Measurements from ENCODE around the gene THOC5. TPM values are rescaled to one million over a fixed set of nuclear protein-coding genes. Genes with fewer than 3 reads are reported as not detected.
"Not testable (repeated sequence)": the region's sequence is repeated elsewhere in the genome, so short reads cannot be mapped to it uniquely, and the experiment has no call there.

The THOC5 gene
- total and polyA plus RNA-seq, 2 of the 4 experiments (the other 2 are of a cell fraction) = 68.4 to 73.7 TPM

- dilution Hi-C loops (cut with HindIII; ENCODE audit: low sequenced_read_pairs, unreplicated experiment) = no loop called here
- H3K9me3 ChIP-seq (ENCODE audit: control insufficient read depth, insufficient read depth, low read length) = no peaks in the 10 kb centered on the region
- H3K27ac ChIP-seq (ENCODE audit: insufficient read depth, low read length) = no peak overlapping the region
- no peak overlapping the region for H3K4me2 ChIP-seq (ENCODE audit: low read depth, low read length)
- DNase-seq (no peak), ATAC-seq (ENCODE audit: low read depth) (no peak)
- in situ Hi-C loops (cut with MboI; ENCODE audit: low sequenced_read_pairs) = no loop called here
- no peak overlapping the region for H2BK5ac ChIP-seq (ENCODE audit: low read depth, low read length, poor library complexity, severe bottlenecking)
- H3K14ac ChIP-seq (replicated peaks; ENCODE audit: low read depth, low read length) = no peak overlapping the region
- H2BK120ac ChIP-seq (ENCODE audit: low read depth, low read length) = no peak overlapping the region
- BruUV-seq (replicated peaks) = no TSS peak
- H4K5ac ChIP-seq (ENCODE audit: low read depth, low read length) = no peak overlapping the region
- ChIA-PET POLR2A (ENCODE audit: unreplicated experiment) (no interaction called here), CTCF (no interaction called here)
- H3K9ac ChIP-seq (ENCODE audit: low read depth, low read length) = no peak overlapping the region
- no peak overlapping the region for H3K18ac ChIP-seq (ENCODE audit: low read depth, low read length)
- H3K79me1 ChIP-seq (ENCODE audit: low read depth in 1 of 2, low read length in 2 of 2) = no peaks in the 10 kb centered on the region
- no peak overlapping the region for H2AFZ ChIP-seq (replicated peaks; ENCODE audit: low read length, poor library complexity)
- H2BK20ac ChIP-seq (ENCODE audit: low read depth, low read length) = no peak overlapping the region
- H4K8ac ChIP-seq (ENCODE audit: low read depth in 2 of 2, low read length in 2 of 2) = no peak overlapping the region
- 96% methylated on average over 4 of the region's 10 CpGs; no CpG with 5 or more reads in 1 of the 2 experiments for WGBS, 2 experiments (ENCODE audit: extremely low coverage in 2 of 2, insufficient read length in 1 of 2)
- no peak overlapping the region for H3K4me3 ChIP-seq (ENCODE audit: insufficient read depth, low read depth, low read length)
- no peaks in the 10 kb centered on the region for H3K27me3 ChIP-seq (ENCODE audit: control insufficient read depth, insufficient read depth, low read length)
- no peak overlapping the region for H3K56ac ChIP-seq (ENCODE audit: extremely low read depth, insufficient read depth, low read length)
- intact Hi-C loops (cut with micrococcal nuclease) = no loop called here
- H3K36me3 ChIP-seq (ENCODE audit: control insufficient read depth, insufficient read depth, low read length) = no peaks in the 10 kb centered on the region
- no peak overlapping the region for H4K91ac ChIP-seq (ENCODE audit: insufficient read depth, low read depth, low read length)
- TF ChIP-seq, protein P1, sequence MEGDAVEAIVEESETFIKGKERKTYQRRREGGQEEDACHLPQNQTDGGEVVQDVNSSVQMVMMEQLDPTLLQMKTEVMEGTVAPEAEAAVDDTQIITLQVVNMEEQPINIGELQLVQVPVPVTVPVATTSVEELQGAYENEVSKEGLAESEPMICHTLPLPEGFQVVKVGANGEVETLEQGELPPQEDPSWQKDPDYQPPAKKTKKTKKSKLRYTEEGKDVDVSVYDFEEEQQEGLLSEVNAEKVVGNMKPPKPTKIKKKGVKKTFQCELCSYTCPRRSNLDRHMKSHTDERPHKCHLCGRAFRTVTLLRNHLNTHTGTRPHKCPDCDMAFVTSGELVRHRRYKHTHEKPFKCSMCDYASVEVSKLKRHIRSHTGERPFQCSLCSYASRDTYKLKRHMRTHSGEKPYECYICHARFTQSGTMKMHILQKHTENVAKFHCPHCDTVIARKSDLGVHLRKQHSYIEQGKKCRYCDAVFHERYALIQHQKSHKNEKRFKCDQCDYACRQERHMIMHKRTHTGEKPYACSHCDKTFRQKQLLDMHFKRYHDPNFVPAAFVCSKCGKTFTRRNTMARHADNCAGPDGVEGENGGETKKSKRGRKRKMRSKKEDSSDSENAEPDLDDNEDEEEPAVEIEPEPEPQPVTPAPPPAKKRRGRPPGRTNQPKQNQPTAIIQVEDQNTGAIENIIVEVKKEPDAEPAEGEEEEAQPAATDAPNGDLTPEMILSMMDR (conservative IDR thresholded peaks at IDR 0.05; ENCODE audit: low read depth, low read length) = no peak
- TF ChIP-seq RAD21 (IDR thresholded peaks at IDR 0.05; ENCODE audit: low read length) (no peak), RCOR1 (IDR thresholded peaks at IDR 0.05; ENCODE audit: insufficient replicate concordance, low read length) (no peak), FOS (IDR thresholded peaks at IDR 0.05; ENCODE audit: low read depth, low read length) (no peak), CEBPB (IDR thresholded peaks at IDR 0.05; ENCODE audit: low read depth, low read length) (no peak), NFE2L2 (IDR thresholded peaks at IDR 0.05; ENCODE audit: low read depth, low read length) (no peak), SMC3 (IDR thresholded peaks at IDR 0.05; ENCODE audit: low read depth, low read length) (no peak)
- H3K9me1 ChIP-seq (ENCODE audit: insufficient read depth, low read length) = no peaks in the 10 kb centered on the region
- no peak overlapping the region for H3K23ac ChIP-seq (ENCODE audit: low read depth, low read length)
- no peak overlapping the region for H3K4ac ChIP-seq (ENCODE audit: low read depth, low read length)
- no peak overlapping the region for H2AK5ac ChIP-seq (ENCODE audit: low read depth, low read length)
- no peaks in the 10 kb centered on the region for H3K4me1 ChIP-seq (ENCODE audit: control insufficient read depth, insufficient read depth, low read length)
- H4K20me1 ChIP-seq (ENCODE audit: insufficient read depth, low read length) = no peaks in the 10 kb centered on the region
- H2AK9ac ChIP-seq (replicated peaks; ENCODE audit: low read depth, low read length, poor library complexity) = no peak overlapping the region
- H2BK15ac ChIP-seq (ENCODE audit: low read depth, low read length) = no peak overlapping the region
These were observed 42.9 kb upstream of the THOC5 start for GRCh38 chr22:29596408-29596807.

DNA sequence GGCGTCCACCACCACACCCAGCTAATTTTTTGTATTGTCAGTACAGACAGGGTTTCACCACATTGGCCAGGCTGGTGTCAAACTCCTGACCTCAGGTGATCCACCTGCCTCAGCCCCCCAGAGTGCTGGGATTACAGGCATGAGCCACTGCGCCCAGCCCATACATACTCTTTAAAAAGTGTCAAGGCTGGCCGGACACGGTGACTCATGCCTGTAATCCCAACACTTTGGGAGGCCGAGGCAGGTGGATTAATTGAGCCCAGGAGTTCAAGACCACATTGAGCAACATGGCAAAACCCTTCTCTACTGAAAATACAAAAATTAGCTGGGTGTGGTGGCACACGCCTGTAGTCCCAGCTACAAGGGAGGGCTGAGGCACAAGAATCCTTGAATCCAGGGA, 40.9 kb upstream of the THOC5 start:
- H3K27me3 ChIP-seq (ENCODE audit: control insufficient read depth, insufficient read depth, low read length); H3K79me1 ChIP-seq (ENCODE audit: low read depth in 1 of 2, low read length in 2 of 2); H3K18ac ChIP-seq (ENCODE audit: low read depth, low read length); H3K14ac ChIP-seq (replicated peaks; ENCODE audit: low read depth, low read length); H2AFZ ChIP-seq (replicated peaks; ENCODE audit: low read length, poor library complexity); H3K4me2 ChIP-seq (ENCODE audit: low read depth, low read length); H2BK20ac ChIP-seq (ENCODE audit: low read depth, low read length); H3K9me3 ChIP-seq (ENCODE audit: control insufficient read depth, insufficient read depth, low read length); H4K91ac ChIP-seq (ENCODE audit: insufficient read depth, low read depth, low read length); ATAC-seq (ENCODE audit: low read depth); H3K56ac ChIP-seq (ENCODE audit: extremely low read depth, insufficient read depth, low read length); H4K20me1 ChIP-seq (ENCODE audit: insufficient read depth, low read length); H2AK9ac ChIP-seq (replicated peaks; ENCODE audit: low read depth, low read length, poor library complexity); H3K4ac ChIP-seq (ENCODE audit: low read depth, low read length); H3K27ac ChIP-seq (ENCODE audit: insufficient read depth, low read length); H4K8ac ChIP-seq (ENCODE audit: low read depth in 2 of 2, low read length in 2 of 2); H3K9me1 ChIP-seq (ENCODE audit: insufficient read depth, low read length); H3K4me3 ChIP-seq (ENCODE audit: insufficient read depth, low read depth, low read length); H4K5ac ChIP-seq (ENCODE audit: low read depth, low read length); H2AK5ac ChIP-seq (ENCODE audit: low read depth, low read length); in situ Hi-C loops (cut with MboI; ENCODE audit: low sequenced_read_pairs); CTCF ChIA-PET; BruUV-seq (replicated peaks); H3K23ac ChIP-seq (ENCODE audit: low read depth, low read length); H3K9ac ChIP-seq (ENCODE audit: low read depth, low read length); H2BK120ac ChIP-seq (ENCODE audit: low read depth, low read length); H3K36me3 ChIP-seq (ENCODE audit: control insufficient read depth, insufficient read depth, low read length); H2BK15ac ChIP-seq (ENCODE audit: low read depth, low read length); DNase-seq; H3K4me1 ChIP-seq (ENCODE audit: control insufficient read depth, insufficient read depth, low read length); dilution Hi-C loops (cut with HindIII; ENCODE audit: low sequenced_read_pairs, unreplicated experiment); H2BK5ac ChIP-seq (ENCODE audit: low read depth, low read length, poor library complexity, severe bottlenecking): not testable (repeated sequence)
- POLR2A ChIA-PET (ENCODE audit: unreplicated experiment) = interaction anchor here (0.7 kb wide), 1 partner anchor 11 kb away, joined by 10 read pairs; no protein-coding TSS in a partner anchor
- intact Hi-C loops (cut with micrococcal nuclease) = loop anchor here (5.0 kb wide), 1 partner anchor 33 kb away; no protein-coding TSS in a partner anchor
- no CpG with 5 or more reads among the region's 6 CpGs for WGBS, 2 experiments (ENCODE audit: extremely low coverage in 2 of 2, insufficient read length in 1 of 2)
